HepG2 (cell line): ENCODE results near the gene NRL. TPM values are rescaled to one million over a fixed set of nuclear protein-coding genes. Genes with fewer than 3 reads are reported as not detected.

Experiments used
- MZF1 ChIP-seq: sonication (generic); formaldehyde crosslinking; IDR thresholded peaks from 2 replicates; pipeline ENCODE4 v1.8.1; 2023; ENCODE audit warnings: mild to moderate bottlenecking, missing genetic modification reagents, borderline replicate concordance
- RBFOX2 ChIP-seq: fragments of 200-400 bp; formaldehyde crosslinking; IDR thresholded peaks from 2 replicates; pipeline ENCODE4 v1.6.1; 2017; ENCODE audit warnings: low read depth, mild to moderate bottlenecking, low read length
- RBM22 ChIP-seq: fragments of 200-400 bp; formaldehyde crosslinking; optimal IDR thresholded peaks from 2 replicates; pipeline ENCODE3; 2017; ENCODE audit warnings: mild to moderate bottlenecking, low read length, moderate library complexity
- REPIN1 ChIP-seq: sonication (generic); formaldehyde crosslinking; IDR thresholded peaks from 2 replicates; pipeline ENCODE4 v1.8.0; 2022; ENCODE audit warnings: missing genetic modification reagents, low read depth, mild to moderate bottlenecking, borderline replicate concordance
- SATB2 ChIP-seq: sonication (generic); formaldehyde crosslinking; IDR thresholded peaks from 2 replicates; pipeline ENCODE4 v1.5.0; 2020; ENCODE audit warnings: missing genetic modification reagents
- TAF15 ChIP-seq: fragments of 200-400 bp; formaldehyde crosslinking; IDR thresholded peaks from one replicate; pipeline ENCODE4 v1.6.1; 2018; ENCODE audit warnings: mild to moderate bottlenecking, low read depth, low read length; ENCODE audit not compliant: poor library complexity, severe bottlenecking
- TEAD2 ChIP-seq: sonication (generic); formaldehyde crosslinking; IDR thresholded peaks from 2 replicates; pipeline ENCODE4 v1.9.0; 2021; ENCODE audit warnings: missing genetic modification reagents
- ZNF557 ChIP-seq: sonication (generic); formaldehyde crosslinking; IDR thresholded peaks from 2 replicates; pipeline ENCODE4 v1.4.0; 2020; ENCODE audit warnings: missing genetic modification reagents
- ZNF878 ChIP-seq: sonication (generic); formaldehyde crosslinking; IDR thresholded peaks from 2 replicates; pipeline ENCODE4 v1.8.1; 2023; ENCODE audit warnings: mild to moderate bottlenecking, missing genetic modification reagents, moderate library complexity
- polyA plus RNA-seq, 8 experiments: library from polyadenylated mRNA; depleted of rRNA in 3 of 8; stranded (reverse) in 7 of 8; unstranded in 1 of 8; fragments of >200 nt; fragmentation: Illumina TruSeq in 4 of 8; extraction: Trizol in 4 of 8; gene quantifications; 2 replicates each; pipeline versions ENCODE4 v1.2.1 to v1.2.3, GENCODE V29; 2011 to 2016; ENCODE audit warnings: low read depth in 4 of 8, missing spikeins in 1 of 8, mixed read lengths in 1 of 8; ENCODE audit not compliant: insufficient read depth in 1 of 8
- total RNA-seq, 5 experiments: library from RNA; depleted of rRNA; stranded (reverse); fragments of >200 nt; fragmentation: Illumina TruSeq; extraction: Trizol; gene quantifications; 2 replicates each; pipeline ENCODE4 v1.2.3, GENCODE V29; 2016; ENCODE audit warnings: low read depth in 1 of 5
- TF ChIP-seq, protein P1 (sequence below): sonication (generic); formaldehyde crosslinking; IDR thresholded peaks from 2 replicates; pipeline ENCODE4 v1.4.0; 2020; ENCODE audit warnings: mild to moderate bottlenecking, low read depth, missing genetic modification reagents
- TF ChIP-seq, protein P2 (sequence below): sonication (generic); formaldehyde crosslinking; IDR thresholded peaks from 2 replicates; pipeline ENCODE4 v1.8.1; 2023; ENCODE audit warnings: mild to moderate bottlenecking, missing genetic modification reagents
- TF ChIP-seq, protein P3 (sequence below): IDR thresholded peaks from 2 replicates; pipeline ENCODE4 v1.6.1; 2016; ENCODE audit warnings: missing compliant biosample characterization, missing genetic modification reagents, borderline replicate concordance
- TF ChIP-seq, protein P4 (sequence below): sonication (generic); formaldehyde crosslinking; IDR thresholded peaks from 2 replicates; pipeline ENCODE4 v1.4.0; 2020; ENCODE audit warnings: missing genetic modification reagents

The NRL gene
- total and polyA plus RNA-seq, 2 of the 13 experiments (the other 11 are each of a cell fraction or from before 2014, with no cell fraction given), result 2.5 to 4.7 TPM

DNA sequence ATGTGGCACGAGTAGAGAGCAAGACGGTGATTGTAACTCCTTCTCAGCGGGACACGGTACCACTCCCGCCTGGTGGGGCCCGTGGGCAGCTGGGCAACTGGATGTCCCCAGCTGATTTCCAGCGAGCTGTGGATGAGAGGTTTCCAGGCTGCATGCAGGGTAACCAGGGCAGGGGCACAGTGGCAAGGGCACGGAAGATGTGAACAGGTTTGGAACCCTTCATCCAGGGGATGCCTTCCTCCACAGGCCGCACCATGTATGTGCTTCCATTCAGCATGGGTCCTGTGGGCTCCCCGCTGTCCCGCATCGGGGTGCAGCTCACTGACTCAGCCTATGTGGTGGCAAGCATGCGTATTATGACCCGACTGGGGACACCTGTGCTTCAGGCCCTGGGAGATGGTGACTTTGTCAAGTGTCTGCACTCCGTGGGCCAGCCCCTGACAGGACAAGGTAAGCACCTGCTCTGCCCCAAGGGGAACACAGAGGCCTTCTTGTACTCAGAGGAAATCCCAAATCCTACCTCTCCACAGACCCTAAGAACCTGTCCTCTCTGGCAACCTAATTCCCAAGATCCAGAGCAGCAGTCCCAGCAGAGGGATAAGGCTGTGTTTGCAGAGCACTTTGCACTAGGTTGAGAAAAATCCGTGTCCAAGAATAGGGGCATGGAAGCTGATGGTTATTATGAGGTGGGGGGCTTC is 16.4 kb downstream of the NRL start (continued):
- TF ChIP-seq SATB2 (CRISPR knock-in tag) (0 out of 2 replicates have a peak, but pooled peaks have one; percentile 64), RBM22 (peak; percentile 46), RBFOX2 (peak; percentile 76), ZNF557 (CRISPR knock-in tag) (no peak), ZNF878 (CRISPR knock-in tag) (no peak), REPIN1 (CRISPR knock-in tag) (peak; percentile 49; the same call in 1 of the 2 replicates), MZF1 (CRISPR knock-in tag) (0 out of 2 replicates have a peak, but pooled peaks have one; percentile 48), TEAD2 (peak; percentile 77), TAF15 (peak; percentile 74)
- TF ChIP-seq, protein P1, sequence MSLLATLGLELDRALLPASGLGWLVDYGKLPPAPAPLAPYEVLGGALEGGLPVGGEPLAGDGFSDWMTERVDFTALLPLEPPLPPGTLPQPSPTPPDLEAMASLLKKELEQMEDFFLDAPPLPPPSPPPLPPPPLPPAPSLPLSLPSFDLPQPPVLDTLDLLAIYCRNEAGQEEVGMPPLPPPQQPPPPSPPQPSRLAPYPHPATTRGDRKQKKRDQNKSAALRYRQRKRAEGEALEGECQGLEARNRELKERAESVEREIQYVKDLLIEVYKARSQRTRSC (CRISPR knock-in tag), result no peak
- TF ChIP-seq, protein P2, sequence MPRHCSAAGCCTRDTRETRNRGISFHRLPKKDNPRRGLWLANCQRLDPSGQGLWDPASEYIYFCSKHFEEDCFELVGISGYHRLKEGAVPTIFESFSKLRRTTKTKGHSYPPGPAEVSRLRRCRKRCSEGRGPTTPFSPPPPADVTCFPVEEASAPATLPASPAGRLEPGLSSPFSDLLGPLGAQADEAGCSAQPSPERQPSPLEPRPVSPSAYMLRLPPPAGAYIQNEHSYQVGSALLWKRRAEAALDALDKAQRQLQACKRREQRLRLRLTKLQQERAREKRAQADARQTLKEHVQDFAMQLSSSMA (CRISPR knock-in tag), result 0 out of 2 replicates have a peak, but pooled peaks have one; percentile 80
- TF ChIP-seq, protein P3, sequence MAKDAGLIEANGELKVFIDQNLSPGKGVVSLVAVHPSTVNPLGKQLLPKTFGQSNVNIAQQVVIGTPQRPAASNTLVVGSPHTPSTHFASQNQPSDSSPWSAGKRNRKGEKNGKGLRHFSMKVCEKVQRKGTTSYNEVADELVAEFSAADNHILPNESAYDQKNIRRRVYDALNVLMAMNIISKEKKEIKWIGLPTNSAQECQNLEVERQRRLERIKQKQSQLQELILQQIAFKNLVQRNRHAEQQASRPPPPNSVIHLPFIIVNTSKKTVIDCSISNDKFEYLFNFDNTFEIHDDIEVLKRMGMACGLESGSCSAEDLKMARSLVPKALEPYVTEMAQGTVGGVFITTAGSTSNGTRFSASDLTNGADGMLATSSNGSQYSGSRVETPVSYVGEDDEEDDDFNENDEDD (CRISPR knock-in tag), result no peak
- TF ChIP-seq, protein P4, sequence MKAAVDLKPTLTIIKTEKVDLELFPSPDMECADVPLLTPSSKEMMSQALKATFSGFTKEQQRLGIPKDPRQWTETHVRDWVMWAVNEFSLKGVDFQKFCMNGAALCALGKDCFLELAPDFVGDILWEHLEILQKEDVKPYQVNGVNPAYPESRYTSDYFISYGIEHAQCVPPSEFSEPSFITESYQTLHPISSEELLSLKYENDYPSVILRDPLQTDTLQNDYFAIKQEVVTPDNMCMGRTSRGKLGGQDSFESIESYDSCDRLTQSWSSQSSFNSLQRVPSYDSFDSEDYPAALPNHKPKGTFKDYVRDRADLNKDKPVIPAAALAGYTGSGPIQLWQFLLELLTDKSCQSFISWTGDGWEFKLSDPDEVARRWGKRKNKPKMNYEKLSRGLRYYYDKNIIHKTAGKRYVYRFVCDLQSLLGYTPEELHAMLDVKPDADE (CRISPR knock-in tag), result 0 out of 2 replicates have a peak, but pooled peaks have one; percentile 43
